ENCODE data around the gene ARHGEF18.
"Not testable (repeated sequence)": the region's sequence is repeated elsewhere in the genome, so short reads cannot be mapped to it uniquely, and the experiment has no call there.

Gene ARHGEF18

DNA sequence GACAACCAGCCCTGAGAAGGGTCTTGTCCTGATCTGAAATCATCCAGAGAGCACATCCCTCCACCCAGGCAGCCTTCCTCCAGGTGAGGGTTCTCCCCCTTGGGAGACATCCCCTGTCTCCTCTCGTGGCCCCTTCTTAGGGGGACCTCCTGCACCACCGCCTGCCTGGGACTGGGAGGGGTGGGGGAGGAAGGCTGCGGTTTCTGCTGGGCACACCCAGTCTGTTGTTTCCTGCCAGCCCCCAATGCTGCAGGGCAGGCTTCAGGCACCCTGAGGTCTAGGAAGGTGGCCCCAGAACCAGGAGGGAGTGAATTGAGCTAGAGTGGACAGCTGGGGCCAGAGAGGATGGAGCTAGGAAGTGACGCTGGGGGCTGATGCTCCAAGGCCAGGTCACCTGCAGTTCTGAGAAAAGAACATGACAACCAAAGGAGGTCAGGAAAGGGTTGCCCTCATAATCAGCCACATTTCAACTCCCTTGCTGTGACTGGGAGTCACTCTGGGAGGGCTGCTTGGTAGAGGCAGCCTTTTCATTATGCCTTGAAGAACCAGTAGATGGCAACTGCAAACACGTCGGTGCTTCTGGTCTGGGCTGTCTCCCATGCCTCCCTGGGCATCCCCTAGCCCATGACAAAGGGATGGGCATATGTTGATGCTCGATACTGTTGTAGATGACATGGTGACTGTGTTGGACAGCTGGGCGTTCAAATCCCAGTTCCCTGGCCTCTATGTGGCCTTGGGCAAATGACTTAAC is 1.4 kb downstream of the ARHGEF18 start:
- no peak for DNase-seq

DNA sequence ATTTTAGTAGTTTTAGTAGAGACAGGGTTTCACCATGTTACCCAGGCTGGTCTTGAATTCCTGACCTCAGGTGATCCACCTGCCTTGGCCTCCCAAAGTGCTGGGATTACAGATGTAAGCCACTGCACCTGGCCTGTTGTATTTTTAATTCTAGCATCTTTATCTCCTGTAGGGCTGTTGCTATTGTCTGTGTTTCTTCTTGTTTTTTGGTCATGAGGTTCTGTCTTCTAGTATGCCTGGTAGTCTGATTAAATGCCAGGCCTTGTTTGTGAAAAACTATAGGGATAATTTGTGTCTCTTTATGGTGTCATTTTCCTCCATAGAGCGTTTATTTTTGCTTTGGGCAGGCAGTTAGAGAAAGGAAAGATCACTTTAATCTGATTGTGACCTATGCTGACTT is 3.1 kb downstream of the ARHGEF18 start:
- no peak for DNase-seq

GRCh38 chr19:7355151-7355820 is 6.5 kb downstream of the ARHGEF18 start:
- no peak for DNase-seq

GRCh38 chr19:7355871-7356270 is 7.1 kb downstream of the ARHGEF18 start:
- DNase-seq: no peak

DNA sequence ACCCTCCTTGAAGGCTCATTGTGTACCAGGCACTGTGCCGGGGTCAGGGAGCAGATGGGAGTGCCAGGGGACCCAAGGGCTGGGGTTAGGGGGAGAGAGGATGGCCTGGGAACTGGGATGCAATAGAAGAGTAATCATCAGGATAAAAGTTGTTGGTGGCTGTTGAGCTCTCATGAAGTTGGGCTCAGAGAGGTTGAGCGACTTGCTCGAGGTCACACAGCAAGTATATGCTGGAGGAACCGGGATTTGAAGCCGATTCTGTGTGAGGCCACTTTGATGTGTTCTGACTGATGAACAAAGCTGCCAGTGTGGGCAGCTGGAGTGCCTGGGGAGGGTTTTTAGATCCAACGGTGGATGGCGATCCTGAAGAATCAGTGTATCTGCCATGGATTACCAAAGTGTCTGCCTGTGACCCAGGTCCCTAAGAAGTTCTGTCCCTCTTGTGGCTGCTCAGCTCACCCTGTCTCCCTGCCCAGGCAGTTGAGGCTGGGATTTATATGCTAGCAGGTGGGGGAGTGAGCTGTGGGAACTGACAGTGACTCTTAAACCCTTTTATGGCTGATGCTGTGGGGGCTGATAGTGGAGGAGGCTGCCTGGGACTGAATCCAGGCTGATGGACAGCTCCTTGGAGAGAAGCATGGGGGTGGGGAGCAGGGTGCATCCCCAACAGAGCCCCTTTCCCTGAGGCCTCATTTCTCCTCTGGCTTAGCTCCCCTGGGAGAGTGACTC is 8.3 kb downstream of the ARHGEF18 start:
- DNase-seq: no peak

GRCh38 chr19:7358102-7358597 is 9.4 kb downstream of the ARHGEF18 start:
- no peak for DNase-seq

- DNase-seq: no peak
Observed at GRCh38 chr19:7360393-7360984, 11.8 kb downstream of the ARHGEF18 start.

- DNase-seq: no peak
Observed at GRCh38 chr19:7363225-7363624, 14.5 kb downstream of the ARHGEF18 start.

GRCh38 chr19:7366701-7367420 is 18.1 kb downstream of the ARHGEF18 start:
- no peak for DNase-seq

- DNase-seq: no peak
Observed at GRCh38 chr19:7368456-7368855, 19.7 kb downstream of the ARHGEF18 start.

- DNase-seq: not testable (repeated sequence)
Observed at GRCh38 chr19:7368866-7369265, 20.1 kb downstream of the ARHGEF18 start.

- no peak for DNase-seq
Observed at GRCh38 chr19:7370546-7370945, 21.8 kb downstream of the ARHGEF18 start.

- no peak for DNase-seq
Observed at GRCh38 chr19:7371001-7371400, 22.3 kb downstream of the ARHGEF18 start.

DNA sequence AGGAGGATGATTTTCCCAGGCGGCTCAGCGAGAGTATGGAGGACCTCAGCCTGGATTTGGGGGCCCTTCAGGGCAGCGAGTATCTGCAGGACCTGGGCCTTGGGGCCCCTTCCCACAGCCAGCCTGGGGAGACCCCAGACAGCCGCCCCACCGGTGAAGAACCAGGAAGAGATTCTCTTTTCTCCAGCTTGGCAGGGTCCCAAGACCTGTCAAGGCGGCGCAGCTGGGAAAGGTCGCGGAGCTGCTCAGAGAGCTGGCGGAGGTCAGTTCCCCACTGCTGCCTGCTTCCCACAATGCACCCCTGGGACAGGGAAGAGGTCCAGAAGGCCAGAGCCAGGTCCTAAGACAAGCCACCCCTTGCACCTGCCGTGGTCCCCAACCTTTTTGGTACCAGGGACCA is 24.1 kb downstream of the ARHGEF18 start:
- no peak for DNase-seq

GRCh38 chr19:7373862-7374261 is 25.1 kb downstream of the ARHGEF18 start:
- DNase-seq: no peak

DNA sequence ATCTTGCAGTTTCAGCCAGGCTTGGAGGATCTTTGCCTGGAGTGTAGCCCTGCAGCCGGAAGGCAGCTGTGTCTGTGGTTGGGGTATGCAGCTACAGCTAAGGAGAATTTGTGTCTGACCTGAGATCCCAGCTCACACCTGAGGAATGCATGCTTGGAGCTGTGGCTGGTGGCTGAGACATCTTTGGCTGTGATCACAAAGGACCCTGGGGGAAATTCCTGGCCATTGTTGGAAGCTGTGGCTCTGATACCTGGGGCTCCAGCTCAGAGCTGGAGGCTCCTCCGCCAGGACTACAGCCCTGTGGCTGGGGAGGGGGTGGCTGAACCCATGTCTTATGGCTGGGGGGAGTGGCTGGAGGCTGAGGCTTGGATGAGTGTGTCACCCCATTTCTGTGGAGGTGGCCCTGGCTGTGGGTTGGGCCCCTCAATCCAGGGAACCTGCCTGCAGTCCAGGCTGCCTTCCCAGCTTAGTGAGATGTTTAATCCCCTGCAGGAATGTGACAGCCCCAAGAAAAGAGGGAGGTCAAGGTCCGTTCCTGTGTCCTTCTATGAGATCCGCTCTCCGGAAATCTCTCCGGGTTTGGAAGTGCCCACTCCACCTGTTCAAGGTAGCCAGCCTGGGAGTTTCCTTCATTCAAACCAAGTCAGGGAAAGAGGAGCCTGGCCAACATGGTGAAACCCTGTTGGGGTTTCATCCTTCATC is 27.6 kb downstream of the ARHGEF18 start:
- DNase-seq: no peak

GRCh38 chr19:7377196-7377595 is 28.5 kb downstream of the ARHGEF18 start:
- no peak for DNase-seq

- no peak for DNase-seq
Observed at GRCh38 chr19:7381073-7381390, 32.3 kb downstream of the ARHGEF18 start.

DNA sequence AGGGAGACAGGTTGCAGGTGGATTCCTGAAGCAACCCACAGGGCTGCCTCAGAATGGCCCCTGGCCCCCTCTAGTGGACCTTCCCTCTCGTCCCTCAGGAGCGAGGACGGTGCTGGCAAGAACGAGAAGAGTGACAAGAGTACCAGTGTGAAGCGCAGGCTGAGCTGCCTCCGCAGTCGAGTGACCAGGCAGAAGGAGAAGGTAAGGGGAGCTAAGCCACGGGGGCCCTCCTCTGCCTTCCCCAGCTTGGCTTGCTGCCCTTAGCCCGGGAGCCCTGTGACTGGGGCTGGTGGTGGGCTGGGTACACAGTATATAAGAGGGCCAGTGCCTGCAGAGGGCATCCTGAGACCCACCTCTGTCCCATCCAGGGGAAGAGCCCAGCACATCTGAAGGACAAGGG is 34.0 kb downstream of the ARHGEF18 start:
- no peak for DNase-seq

DNA sequence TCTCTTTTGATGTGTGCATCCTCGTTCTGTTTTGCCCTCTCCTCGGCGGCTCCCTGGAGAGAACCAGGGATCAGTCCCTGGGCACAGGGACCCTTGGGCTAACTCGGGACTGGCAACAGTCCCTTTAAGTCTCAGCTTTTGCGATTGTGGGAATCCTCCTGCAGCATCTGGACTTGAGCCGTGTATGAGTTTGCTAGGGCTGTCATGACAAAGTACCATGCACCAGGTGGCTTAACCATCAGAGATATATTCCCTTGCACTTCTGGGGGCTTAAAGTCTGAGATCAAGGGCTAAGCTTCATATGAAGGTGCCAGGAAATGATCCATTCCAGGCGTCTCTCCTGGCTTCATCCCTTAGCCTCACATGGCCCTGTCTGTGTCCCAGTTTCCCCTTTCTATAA is 34.5 kb downstream of the ARHGEF18 start:
- no peak for DNase-seq

DNA sequence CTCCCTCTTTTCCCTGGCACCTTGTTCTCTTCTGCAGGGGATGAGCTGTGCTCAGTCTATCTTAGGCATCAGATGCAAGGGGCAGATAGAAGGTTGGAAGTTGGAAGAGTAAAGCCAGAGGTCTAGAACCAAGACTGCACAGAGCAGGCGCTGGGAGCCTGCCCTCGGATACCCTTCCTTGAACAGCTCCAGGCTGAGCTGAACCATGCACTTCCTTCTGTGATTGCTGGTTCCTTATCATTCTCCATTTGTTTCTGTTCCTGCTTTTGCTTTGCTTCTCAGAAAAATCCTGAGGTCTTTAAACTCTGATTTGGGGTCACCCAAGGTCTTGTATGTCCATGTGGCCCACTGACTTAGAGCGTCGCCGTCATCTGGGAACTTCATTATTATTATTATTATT is 36.3 kb downstream of the ARHGEF18 start:
- DNase-seq: no peak

DNA sequence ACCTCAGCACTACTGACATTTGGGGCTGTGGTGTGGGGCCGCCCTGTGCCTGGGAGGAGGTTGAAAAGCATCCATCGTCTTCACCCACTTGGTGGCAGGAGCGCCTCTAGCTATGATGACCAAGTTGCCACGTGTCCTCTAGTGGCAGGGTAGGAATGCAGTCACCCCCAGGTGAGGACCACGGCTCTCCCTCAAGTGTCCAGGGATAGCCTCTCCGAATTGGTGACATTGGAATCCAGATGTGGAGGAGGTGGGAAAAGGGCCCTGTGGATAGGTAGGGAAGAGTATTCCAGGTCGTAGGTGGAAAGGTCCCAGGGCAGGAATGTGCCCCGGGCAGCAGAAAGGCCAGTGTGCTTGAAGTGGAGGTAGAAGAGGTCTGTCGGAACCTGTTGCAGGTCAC is 37.6 kb downstream of the ARHGEF18 start:
- DNase-seq: no peak

Data from NCI-H187 (cell line).